HG03442 (cell line): ENCODE measurements around the gene GGT5.
"Not testable (repeated sequence)": the region's sequence is repeated elsewhere in the genome, so short reads cannot be mapped to it uniquely, and the experiment has no call there.

Experiments used
- ATAC-seq: cut with Tn5 transposase; IDR thresholded peaks from one replicate; pipeline ENCODE4 v1.9.1; 2021; ENCODE audit warnings: mild to moderate bottlenecking, moderate library complexity; ENCODE audit not compliant: unreplicated experiment

Gene GGT5

GRCh38 chr22:24264329-24264896 is 19.5 kb upstream of the GGT5 start:
- not testable (repeated sequence) for ATAC-seq

GRCh38 chr22:24263479-24263878 is 18.6 kb upstream of the GGT5 start:
- ATAC-seq = not testable (repeated sequence)

- not testable (repeated sequence) for ATAC-seq
These were observed 17.4 kb upstream of the GGT5 start for GRCh38 chr22:24262185-24262749.

GRCh38 chr22:24259459-24259858 is 14.6 kb upstream of the GGT5 start:
- not testable (repeated sequence) for ATAC-seq

- ATAC-seq = not testable (repeated sequence)
These were observed 11.9 kb upstream of the GGT5 start for GRCh38 chr22:24256736-24257135.

GRCh38 chr22:24256136-24256535 is 11.3 kb upstream of the GGT5 start:
- not testable (repeated sequence) for ATAC-seq

GRCh38 chr22:24253126-24253525 is 8.2 kb upstream of the GGT5 start:
- not testable (repeated sequence) for ATAC-seq

GRCh38 chr22:24251286-24251685 is 6.4 kb upstream of the GGT5 start:
- ATAC-seq = not testable (repeated sequence)

- not testable (repeated sequence) for ATAC-seq
These were observed 4.5 kb upstream of the GGT5 start for GRCh38 chr22:24249413-24249812.

GRCh38 chr22:24248611-24249010 is 3.7 kb upstream of the GGT5 start:
- not testable (repeated sequence) for ATAC-seq

- no peak for ATAC-seq
These were observed 2.9 kb upstream of the GGT5 start for GRCh38 chr22:24247564-24248344.

GRCh38 chr22:24247011-24247507 is 2.2 kb upstream of the GGT5 start:
- no peak for ATAC-seq

GRCh38 chr22:24245584-24246561 is 991 bp upstream of the GGT5 start:
- not testable (repeated sequence) for ATAC-seq

- no peak for ATAC-seq
These were observed 616 bp downstream of the GGT5 start for GRCh38 chr22:24244144-24244787.

- not testable (repeated sequence) for ATAC-seq
These were observed 1.5 kb downstream of the GGT5 start for GRCh38 chr22:24243417-24243816.

- ATAC-seq = not testable (repeated sequence)
These were observed 3.7 kb downstream of the GGT5 start for GRCh38 chr22:24240985-24241692.

- ATAC-seq = no peak
These were observed 4.5 kb downstream of the GGT5 start for GRCh38 chr22:24240381-24240780.

- ATAC-seq = not testable (repeated sequence)
These were observed 6.7 kb downstream of the GGT5 start for GRCh38 chr22:24238101-24238694.

- no peak for ATAC-seq
These were observed 8.2 kb downstream of the GGT5 start for GRCh38 chr22:24236656-24237055.
